A673 (cell line): Measurements from ENCODE around the gene AGAP1. TPM values are rescaled to one million over a fixed set of nuclear protein-coding genes. Genes with fewer than 3 reads are reported as not detected.
"Not testable (repeated sequence)": the region's sequence is repeated elsewhere in the genome, so short reads cannot be mapped to it uniquely, and the experiment has no call there.

ENCODE experiments used
- BruUV-seq: library from RNA; stranded (reverse); fragments of 400-500 nt; replicated peaks from 2 replicates; lab custom pipeline; 2021; lab: Mats Ljungman, UMichigan
- CTCF ChIA-PET: fragments of 300-600 bp; sonication (Branson Sonifier 250); formaldehyde crosslinking; loops from one replicate; lab custom pipeline; 2022; ENCODE audit warnings: antibody characterized with exemption; lab: Charles Lee
- POLR2A ChIA-PET: fragments of 300-600 bp; sonication (Branson Sonifier 250); formaldehyde crosslinking; loops from one replicate; lab custom pipeline; 2022; ENCODE audit warnings: antibody characterized with exemption; ENCODE audit not compliant: low non-redundant PET; lab: Charles Lee
- DNase-seq: peaks from one replicate; pipeline ENCODE4 v3.0.0-alpha.2; 2015; ENCODE audit warnings: low spot score
- H3K27ac ChIP-seq: fragments of 200-600 bp; sonication (generic); 2 replicates; pipeline ENCODE4 v1.5.1; 2016; ENCODE audit warnings: mixed run types, low read depth, mild to moderate bottlenecking, mixed read lengths, antibody characterized with exemption, low read length; ENCODE audit not compliant: poor library complexity, severe bottlenecking
- H3K27me3 ChIP-seq: fragments of 200-600 bp; sonication (generic); replicated peaks from 2 replicates; pipeline ENCODE4 v1.6.1; 2017; ENCODE audit warnings: mixed run types, low read depth, mild to moderate bottlenecking, mixed read lengths, antibody characterized with exemption, low read length; ENCODE audit not compliant: insufficient read depth, poor library complexity
- H3K36me3 ChIP-seq: fragments of 200-600 bp; sonication (generic); 2 replicates; pipeline ENCODE4 v1.6.1; 2016; ENCODE audit warnings: mixed run types, mild to moderate bottlenecking, mixed read lengths, antibody characterized with exemption, low read length; ENCODE audit not compliant: insufficient read depth, poor library complexity, severe bottlenecking
- H3K4me1 ChIP-seq: fragments of 200-600 bp; sonication (generic); 2 replicates; pipeline ENCODE4 v1.6.1; 2017; ENCODE audit warnings: mixed run types, mild to moderate bottlenecking, mixed read lengths, antibody characterized with exemption, low read length; ENCODE audit not compliant: insufficient read depth, poor library complexity, severe bottlenecking
- H3K4me3 ChIP-seq: fragments of 200-600 bp; sonication (generic); 2 replicates; pipeline ENCODE4 v1.5.1; 2016; ENCODE audit warnings: low read depth, mixed run types, mild to moderate bottlenecking, mixed read lengths, low read length; ENCODE audit not compliant: poor library complexity, severe bottlenecking
- H3K9me3 ChIP-seq: fragments of 200-600 bp; sonication (generic); 2 replicates; pipeline ENCODE4 v1.6.1; 2016; ENCODE audit warnings: mixed run types, low read depth, mild to moderate bottlenecking, mixed read lengths, antibody characterized with exemption, low read length; ENCODE audit not compliant: poor library complexity, severe bottlenecking
- EZH2 ChIP-seq: fragments of 200-600 bp; sonication (generic); IDR thresholded peaks from 2 replicates; pipeline ENCODE4 v1.6.1; 2017; ENCODE audit warnings: borderline replicate concordance, low read depth, mild to moderate bottlenecking, mixed read lengths, antibody characterized with exemption, low read length; ENCODE audit not compliant: poor library complexity, severe bottlenecking
- intact Hi-C: fragments of 100-400 bp; cut with micrococcal nuclease; formaldehyde crosslinking; loops from one replicate; pipeline ENCODE4 v1.10.0; 2022; ENCODE audit not compliant: unreplicated experiment
- total RNA-seq: library from RNA; stranded (reverse); gene quantifications from 2 replicates; pipeline ENCODE4 v1.2.3, GENCODE V29; 2021
- TF ChIP-seq, protein P1 (sequence below): fragments of 300-800, 200-600 bp; sonication (generic); conservative IDR thresholded peaks from 2 replicates; pipeline ENCODE4 v1.5.1; 2017; ENCODE audit warnings: low read depth, mild to moderate bottlenecking, antibody characterized with exemption, low read length, moderate library complexity, mixed read lengths

The AGAP1 gene
- total RNA-seq, 1 experiment from 2014 or later, result 25.3 TPM

DNA sequence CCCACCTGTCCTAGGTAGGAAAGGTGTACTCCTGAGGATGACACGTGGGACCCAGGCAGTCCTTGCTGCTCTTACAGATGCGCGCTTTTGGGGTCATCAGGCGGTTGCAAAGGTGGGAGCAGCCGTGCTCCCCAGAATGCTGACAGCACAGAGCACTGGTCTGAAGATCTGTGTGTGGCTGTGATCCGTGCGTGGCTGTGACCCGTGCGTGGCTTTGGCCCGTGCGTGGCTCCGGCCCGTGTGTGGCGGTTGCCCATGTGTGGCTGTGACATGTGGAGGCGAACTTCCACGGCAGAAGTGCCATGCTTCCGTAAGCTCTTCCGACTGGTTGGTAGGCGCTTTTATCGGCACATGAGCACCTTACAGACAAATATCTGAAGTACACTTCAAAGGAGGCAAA, 270.0 kb downstream of the AGAP1 start:
- intact Hi-C loops, result no loop called here
- no peak overlapping the region for H3K4me3 ChIP-seq
- no peaks in the 10 kb centered on the region for H3K36me3 ChIP-seq
- H3K4me1 ChIP-seq, result no peaks in the 10 kb centered on the region
- POLR2A ChIA-PET, result no interaction called here
- no peak overlapping the region for H3K27ac ChIP-seq
- CTCF ChIA-PET, result interaction anchor here (0.7 kb wide), 1 partner anchor 8 kb away, joined by 6 read pairs; no protein-coding TSS in a partner anchor
- no peak for TF ChIP-seq EZH2
- TF ChIP-seq, protein P1, sequence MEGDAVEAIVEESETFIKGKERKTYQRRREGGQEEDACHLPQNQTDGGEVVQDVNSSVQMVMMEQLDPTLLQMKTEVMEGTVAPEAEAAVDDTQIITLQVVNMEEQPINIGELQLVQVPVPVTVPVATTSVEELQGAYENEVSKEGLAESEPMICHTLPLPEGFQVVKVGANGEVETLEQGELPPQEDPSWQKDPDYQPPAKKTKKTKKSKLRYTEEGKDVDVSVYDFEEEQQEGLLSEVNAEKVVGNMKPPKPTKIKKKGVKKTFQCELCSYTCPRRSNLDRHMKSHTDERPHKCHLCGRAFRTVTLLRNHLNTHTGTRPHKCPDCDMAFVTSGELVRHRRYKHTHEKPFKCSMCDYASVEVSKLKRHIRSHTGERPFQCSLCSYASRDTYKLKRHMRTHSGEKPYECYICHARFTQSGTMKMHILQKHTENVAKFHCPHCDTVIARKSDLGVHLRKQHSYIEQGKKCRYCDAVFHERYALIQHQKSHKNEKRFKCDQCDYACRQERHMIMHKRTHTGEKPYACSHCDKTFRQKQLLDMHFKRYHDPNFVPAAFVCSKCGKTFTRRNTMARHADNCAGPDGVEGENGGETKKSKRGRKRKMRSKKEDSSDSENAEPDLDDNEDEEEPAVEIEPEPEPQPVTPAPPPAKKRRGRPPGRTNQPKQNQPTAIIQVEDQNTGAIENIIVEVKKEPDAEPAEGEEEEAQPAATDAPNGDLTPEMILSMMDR, result no peak
- no peaks in the 10 kb centered on the region for H3K9me3 ChIP-seq
- DNase-seq, result no peak
- H3K27me3 ChIP-seq, result no peaks in the 10 kb centered on the region
- no TSS peak for BruUV-seq

GRCh38 chr2:235764478-235764877, 270.6 kb downstream of the AGAP1 start:
- H3K4me3 ChIP-seq, H3K9me3 ChIP-seq, H3K36me3 ChIP-seq, H3K27ac ChIP-seq, H3K4me1 ChIP-seq, H3K27me3 ChIP-seq, DNase-seq, intact Hi-C loops, BruUV-seq: not testable (repeated sequence)
- POLR2A ChIA-PET, result interaction anchor here (0.5 kb wide), 1 partner anchor 1460 kb away, joined by 8 read pairs; no protein-coding TSS in a partner anchor
- CTCF ChIA-PET, result interaction anchor here (0.7 kb wide), 1 partner anchor 9 kb away, joined by 6 read pairs; no protein-coding TSS in a partner anchor

DNA sequence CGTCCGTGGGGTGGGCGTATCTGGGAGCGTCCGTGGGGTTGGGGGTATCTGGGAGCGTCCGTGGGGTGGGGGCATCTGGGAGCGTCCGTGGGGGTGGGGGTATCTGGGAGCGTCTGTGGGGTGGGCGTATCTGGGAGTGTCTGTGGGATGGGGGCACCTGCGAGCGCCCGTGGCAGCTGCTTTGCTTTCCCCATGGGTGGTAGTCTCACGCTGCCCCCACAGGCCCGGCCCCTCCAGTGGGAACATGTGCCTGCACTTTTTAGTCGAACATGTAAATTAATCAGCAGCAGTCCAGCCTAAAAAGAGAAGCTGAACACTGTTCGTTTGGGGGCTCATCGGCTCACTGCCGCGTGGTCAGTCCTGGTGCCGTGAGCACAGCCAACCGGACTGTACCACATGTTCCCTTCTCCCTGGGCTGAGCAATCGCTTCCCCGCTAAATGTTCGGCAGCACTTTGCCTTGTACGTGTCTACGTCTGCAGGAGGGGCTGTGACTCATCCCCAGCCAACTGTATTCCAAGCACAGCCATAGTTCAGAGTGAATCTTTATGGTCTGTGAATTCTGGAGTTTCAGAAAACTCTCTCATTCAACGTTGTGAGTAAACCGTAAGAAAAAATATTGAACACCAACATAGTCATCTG, 271.5 kb downstream of the AGAP1 start:
- no TSS peak for BruUV-seq
- DNase-seq, result no peak
- intact Hi-C loops, result no loop called here
- no peaks in the 10 kb centered on the region for H3K36me3 ChIP-seq
- ChIA-PET POLR2A (no interaction called here), CTCF (interaction anchor here (0.7 to 1.2 kb wide), 2 partner anchors 14 to 19 kb away, joined by 5 to 11 read pairs; no protein-coding TSS in a partner anchor)
- TF ChIP-seq, protein P1, result no peak
- no peak for TF ChIP-seq EZH2
- H3K27ac ChIP-seq, result no peak overlapping the region
- H3K4me1 ChIP-seq, result no peaks in the 10 kb centered on the region
- no peak overlapping the region for H3K4me3 ChIP-seq
- H3K9me3 ChIP-seq, result no peaks in the 10 kb centered on the region
- H3K27me3 ChIP-seq, result no peaks in the 10 kb centered on the region

DNA sequence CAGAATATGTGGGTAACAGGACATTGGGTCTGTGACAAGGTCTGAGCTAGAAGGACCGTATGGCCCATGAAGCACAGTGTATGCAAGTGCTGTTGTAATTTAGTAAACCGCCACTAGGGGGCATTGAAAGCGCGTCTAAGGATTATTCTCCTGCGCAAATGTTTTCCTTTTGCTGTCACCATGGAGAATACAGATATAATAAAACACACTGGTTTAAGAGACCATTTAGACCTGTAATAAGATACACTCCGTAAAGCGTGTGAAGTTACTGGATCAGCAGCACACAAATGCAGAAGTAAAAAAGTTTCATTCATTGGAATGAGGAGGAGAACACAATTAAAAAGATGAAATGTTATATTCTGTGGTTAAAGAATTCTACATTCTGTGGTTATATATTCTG, 272.4 kb downstream of the AGAP1 start:
- H3K27me3 ChIP-seq, result no peaks in the 10 kb centered on the region

More for the DNA sequence above, 272.4 kb downstream of the AGAP1 start:
- no peaks in the 10 kb centered on the region for H3K4me1 ChIP-seq
- H3K27ac ChIP-seq, result no peak overlapping the region
- H3K36me3 ChIP-seq, result no peaks in the 10 kb centered on the region
- ChIA-PET POLR2A (no interaction called here), CTCF (interaction anchor here (0.5 to 1.5 kb wide), 6 partner anchors 13 to 899 kb away, joined by 3 to 13 read pairs (median 6); no protein-coding TSS in a partner anchor)
- H3K4me3 ChIP-seq, result no peak overlapping the region
- intact Hi-C loops, result no loop called here
- no TSS peak for BruUV-seq
- no peak for TF ChIP-seq EZH2
- TF ChIP-seq, protein P1, result peak; percentile 84
- no peaks in the 10 kb centered on the region for H3K9me3 ChIP-seq
- DNase-seq, result peak; percentile 84
